HG02938 (cell line): ENCODE measurements around the gene SLC2A6.
A peak's percentile ranks its signal among the peaks of the same experiment; 100 is the strongest.
"Not testable (repeated sequence)": the region's sequence is repeated elsewhere in the genome, so short reads cannot be mapped to it uniquely, and the experiment has no call there.

ENCODE experiments used
- ATAC-seq: cut with Tn5 transposase; IDR thresholded peaks from one replicate; pipeline ENCODE4 v1.9.1; 2021; ENCODE audit warnings: mild to moderate bottlenecking, moderate library complexity; ENCODE audit not compliant: unreplicated experiment

SLC2A6 gene

DNA sequence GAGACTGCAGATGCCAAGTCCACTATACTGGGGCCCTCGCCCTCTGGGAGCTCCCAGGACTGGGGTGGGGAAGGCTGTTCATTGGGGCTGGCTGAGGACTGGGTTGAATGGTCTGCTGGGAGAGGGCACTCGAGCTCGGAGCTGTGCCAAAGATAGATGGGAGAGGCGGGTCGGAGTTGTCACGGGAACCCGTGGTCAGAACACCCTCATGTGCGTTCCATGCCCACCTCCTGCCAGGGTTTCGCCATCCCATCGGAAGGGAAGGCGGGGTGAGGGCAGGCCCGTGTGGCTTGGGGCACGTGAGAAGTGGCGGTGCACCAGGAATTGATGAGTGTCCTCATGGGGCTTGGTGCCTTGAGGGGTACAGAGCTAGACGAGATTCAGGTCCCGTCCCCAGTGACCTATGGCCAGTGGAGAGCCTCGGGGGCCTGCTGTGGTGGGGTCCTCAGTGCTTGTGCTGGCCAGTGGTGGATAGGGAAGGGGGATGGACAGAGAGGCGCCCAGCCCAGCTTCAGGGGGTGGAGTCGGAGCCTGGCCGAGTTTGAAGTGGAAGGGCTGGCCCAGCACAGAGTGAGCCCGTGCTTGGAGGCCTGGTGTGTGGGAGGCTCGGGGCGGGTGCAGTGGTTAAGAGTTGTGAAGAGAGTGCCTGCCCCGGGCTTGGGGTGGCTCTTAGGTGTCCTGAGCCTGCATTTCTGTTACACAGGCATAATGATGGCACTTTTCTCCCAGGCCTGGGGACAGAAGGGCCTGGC is 14.9 kb downstream of the SLC2A6 start:
- ATAC-seq = no peak

DNA sequence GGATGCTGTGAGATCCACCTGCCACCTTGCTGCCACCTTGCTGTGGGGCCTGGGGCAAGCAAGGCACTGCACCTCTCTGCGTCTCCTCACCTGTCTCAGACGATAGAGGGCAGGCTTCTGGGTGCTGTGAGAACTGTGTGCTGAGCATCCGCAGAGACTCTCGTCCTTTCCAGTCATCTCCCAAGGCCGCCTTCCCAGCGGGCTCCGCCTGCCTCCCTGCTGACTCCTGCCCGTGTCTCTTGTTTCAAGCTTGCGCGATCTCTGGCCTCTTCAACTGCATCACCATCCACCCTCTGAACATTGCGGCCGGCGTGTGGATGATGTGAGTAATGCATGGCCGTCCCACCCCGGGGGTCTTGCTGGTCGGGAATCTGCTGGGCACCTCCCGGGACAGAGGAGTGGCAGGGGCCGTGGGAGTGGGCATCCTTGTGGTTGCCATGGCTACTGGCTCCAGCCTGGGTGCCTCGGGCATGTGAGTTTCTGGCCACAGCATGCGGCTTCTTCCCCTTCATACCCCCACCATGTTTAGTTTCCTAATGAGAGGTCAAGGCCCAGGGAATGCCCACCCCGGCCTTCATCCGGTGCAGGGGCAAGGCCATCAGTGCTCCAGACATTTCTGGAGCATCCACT is 15.6 kb downstream of the SLC2A6 start:
- ATAC-seq = no peak

DNA sequence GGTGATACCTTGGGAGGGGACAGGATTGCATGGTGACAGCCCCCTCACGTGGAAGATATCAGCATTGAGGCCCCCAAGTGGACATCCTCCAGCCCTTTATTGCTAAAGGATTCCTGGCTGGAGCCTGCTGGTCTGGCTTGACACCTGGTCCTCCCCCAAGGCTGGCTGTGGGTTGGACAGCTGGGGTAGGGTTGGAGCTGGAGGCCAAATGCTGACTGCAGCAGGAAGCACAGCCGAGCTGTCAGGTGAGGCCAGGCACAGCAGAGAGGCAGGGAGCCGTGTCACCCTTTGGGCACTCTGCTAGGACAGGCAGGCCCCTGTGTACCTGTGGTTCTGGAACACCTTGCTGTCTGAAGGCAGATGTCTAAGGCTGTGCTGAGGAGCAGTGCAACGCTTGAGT is 16.9 kb downstream of the SLC2A6 start:
- ATAC-seq = no peak

DNA sequence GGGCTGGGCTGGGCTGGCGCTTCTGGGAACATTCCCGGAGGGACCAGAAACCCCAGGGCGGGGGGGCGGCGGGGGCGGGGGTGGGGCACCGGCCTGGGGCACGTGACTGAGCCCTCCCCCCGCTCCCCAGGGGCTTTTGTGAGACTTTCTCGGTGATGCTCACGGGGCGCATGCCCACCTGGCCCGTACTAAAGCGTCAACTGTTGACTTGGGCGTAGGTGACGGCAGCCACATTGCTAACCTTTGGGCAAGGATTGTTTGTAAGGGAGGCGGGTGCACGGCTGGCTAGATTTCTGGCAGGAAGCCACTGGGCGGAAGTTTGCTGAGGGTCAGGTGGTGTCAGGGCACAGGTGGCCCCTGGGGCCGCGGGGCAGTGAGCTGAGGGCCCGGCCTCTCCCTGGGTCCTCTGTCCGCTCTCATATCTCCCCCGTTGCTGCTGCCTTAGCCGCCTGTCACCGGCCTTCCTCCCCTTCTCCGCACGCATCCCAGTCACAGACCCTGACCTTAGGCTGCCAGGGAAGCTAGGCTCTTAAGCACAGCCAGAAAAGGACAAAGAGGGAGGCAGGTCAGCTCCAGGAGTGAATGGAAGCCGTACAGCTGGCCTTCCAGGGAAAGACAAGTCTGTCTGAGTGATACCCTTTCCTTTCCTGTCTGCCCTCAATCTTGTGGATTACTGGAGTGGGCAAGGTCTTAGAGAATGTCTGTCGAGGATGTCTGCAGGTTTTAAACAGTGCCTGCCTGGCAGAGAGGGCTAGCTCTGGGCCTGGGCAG is 18.3 kb downstream of the SLC2A6 start:
- peak; percentile 10 for ATAC-seq

DNA sequence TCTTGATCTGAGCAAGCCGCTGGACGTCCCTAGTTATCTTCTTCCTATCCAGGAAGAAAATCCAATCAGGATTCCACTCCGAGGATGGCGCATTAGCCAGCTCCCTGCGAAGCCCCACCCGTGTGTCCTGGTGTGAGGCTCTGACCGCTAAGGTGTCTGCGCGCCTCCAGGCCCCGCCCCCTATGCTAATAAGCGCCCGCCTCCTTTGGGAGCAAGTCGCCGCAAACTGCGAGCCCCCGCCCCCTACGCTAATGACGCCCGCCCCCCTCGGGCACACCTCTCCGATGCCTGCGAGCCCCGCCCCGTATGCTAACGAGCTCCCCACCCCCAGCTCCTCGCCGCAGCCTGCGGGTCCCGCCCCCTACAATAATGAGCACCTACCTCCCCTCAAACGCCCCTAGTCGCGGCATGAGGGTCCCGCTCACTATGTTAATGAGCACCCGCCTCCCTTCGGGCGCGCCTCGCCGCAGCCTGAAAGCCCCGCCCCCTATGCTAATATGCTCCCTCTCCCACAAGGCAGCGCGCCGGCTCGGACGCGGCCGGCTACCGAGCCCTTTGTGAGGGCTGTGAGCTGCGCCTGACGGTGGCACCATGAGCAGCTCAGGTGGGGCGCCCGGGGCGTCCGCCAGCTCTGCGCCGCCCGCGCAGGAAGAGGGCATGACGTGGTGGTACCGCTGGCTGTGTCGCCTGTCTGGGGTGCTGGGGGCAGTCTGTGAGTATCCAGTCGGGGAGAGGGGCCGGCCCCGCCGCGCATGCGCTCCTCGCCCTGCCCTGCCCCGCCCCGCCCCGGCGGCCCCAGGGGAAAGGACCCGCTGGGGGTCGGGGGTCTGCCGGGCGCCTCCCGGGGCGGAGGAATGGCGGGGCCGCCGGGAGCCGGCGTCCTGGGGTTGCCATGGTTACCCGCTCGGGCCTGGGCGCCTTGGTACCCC is 19.2 kb downstream of the SLC2A6 start, which contains the start of gene CACFD1:
Gene CACFD1 (plus strand): TSS at position 503 of the 929 bp plus-strand sequence. CDS start 89 bp downstream, at position 592.
- ATAC-seq = peak; percentile 75

DNA sequence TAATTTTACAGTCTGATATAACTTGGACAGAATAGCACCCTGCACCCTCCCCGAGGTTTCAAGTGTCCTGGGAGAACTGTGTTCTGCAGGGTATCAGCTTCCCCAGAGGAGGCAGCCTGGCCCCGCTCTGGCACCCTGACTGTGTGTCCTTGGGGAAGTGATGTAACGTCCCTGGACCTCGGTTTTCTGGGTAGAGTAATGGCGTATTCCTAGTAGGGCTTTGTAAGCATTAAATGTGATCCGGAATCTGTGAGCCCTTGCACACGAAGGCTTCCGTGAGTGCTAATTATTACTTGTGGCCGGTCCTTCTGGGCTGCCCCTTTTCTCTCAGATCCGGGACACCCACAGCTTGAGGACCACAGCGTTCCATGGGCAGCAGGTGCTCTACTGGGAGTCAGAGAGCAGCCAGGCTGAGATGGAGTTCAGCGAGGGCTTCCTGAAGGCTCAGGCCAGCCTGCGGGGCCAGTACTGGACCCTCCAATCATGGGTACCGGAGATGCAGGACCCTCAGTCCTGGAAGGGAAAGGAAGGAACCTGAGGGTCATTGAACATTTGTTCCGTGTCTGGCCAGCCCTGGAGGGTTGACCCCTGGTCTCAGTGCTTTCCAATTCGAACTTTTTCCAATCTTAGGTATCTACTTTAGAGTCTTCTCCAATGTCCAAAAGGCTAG is 20.1 kb downstream of the SLC2A6 start:
- no peak for ATAC-seq

DNA sequence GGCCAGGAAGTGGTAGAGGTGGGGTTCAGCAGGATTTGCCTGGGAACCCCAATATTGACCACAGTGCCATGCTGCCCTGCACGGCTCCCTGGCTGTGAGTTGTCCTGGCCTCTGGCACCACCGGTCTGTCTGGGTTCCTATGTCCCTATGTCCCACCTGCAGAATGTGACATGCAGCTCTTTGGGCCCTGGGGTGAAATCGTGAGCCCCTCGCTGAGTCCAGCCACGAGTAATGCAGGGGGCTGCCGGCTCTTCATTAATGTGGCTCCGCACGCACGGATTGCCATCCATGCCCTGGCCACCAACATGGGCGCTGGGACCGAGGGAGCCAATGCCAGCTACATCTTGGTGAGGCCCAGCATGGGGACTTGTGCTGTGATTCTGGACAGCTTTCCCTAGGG is 21.2 kb downstream of the SLC2A6 start:
- no peak for ATAC-seq

DNA sequence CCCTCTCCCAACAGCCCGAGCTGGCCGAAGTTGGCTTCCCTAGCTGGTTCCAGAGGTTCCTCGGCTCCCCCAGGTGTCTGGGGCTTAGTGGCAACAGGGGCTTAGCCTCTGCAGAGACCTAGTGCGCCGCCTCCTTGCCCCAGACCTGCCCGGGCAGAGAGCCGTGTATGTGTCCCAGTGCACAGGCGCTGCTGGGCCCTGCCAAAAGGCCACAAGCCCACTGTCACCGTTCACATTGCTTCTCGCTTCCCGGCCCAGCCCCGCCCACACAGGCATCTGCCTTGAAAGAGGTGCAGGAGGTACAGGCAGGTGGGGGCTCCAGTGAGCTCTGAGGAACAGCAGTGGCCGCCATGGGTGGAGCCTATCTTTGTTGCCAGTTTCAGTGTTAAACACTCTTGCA is 21.7 kb downstream of the SLC2A6 start:
- no peak for ATAC-seq

DNA sequence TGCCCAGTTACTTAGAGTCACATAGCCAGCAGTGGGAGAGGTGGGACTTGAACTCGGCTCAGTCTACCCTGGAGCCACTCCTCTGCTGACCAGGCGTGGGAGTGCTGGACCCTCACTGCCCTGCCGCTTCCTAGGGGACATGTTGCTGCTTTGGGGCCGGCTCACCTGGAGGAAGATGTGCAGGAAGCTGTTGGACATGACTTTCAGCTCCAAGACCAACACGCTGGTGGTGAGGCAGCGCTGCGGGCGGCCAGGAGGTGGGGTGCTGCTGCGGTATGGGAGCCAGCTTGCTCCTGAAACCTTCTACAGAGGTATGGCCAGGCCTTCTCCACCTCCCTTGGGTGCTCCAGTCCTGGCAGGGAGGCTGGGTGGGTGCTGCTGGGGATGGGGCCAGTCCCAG is 22.5 kb downstream of the SLC2A6 start:
- ATAC-seq = no peak

DNA sequence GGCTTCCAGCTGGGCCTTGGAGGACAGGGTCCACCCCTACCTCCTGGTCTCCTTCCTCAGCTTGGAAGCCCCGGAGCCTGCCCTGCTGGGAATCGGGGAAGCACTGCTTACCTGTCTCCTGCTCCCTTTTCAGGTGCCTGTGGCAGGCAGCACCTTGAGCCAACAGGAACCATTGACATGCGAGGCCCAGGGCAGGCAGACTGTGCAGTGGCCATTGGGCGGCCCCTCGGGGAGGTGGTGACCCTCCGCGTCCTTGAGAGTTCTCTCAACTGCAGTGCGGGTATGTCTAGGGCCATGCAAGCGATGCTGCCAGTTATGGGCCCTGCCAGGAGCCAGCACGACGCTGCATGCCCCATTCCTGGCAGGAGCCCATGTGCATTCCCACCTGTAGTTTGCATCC is 23.0 kb downstream of the SLC2A6 start:
- no peak for ATAC-seq

DNA sequence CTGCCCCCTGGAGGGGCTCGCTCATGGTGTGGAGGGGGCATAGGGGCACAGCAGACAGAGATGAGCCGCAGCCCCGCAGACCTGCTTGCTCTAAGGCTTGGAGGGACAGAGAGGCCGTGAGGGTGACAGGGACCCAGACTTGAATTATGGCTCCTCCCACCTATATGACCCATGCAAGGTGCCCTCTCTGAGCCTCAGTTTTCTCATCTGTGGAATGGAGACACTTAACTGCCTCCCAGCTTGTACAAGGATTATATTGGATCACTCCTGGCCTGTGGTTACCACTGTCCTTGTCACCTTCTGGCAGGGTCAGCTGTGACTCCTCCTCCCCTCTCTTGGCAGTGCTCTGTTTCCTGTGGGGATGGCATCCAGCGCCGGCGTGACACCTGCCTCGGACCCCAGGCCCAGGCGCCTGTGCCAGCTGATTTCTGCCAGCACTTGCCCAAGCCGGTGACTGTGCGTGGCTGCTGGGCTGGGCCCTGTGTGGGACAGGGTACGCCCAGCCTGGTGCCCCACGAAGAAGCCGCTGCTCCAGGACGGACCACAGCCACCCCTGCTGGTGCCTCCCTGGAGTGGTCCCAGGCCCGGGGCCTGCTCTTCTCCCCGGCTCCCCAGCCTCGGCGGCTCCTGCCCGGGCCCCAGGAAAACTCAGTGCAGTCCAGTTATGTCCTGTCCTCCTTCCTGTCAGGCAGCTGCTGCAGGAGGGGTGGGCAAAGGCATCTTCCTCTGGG is 23.8 kb downstream of the SLC2A6 start:
- no peak for ATAC-seq

DNA sequence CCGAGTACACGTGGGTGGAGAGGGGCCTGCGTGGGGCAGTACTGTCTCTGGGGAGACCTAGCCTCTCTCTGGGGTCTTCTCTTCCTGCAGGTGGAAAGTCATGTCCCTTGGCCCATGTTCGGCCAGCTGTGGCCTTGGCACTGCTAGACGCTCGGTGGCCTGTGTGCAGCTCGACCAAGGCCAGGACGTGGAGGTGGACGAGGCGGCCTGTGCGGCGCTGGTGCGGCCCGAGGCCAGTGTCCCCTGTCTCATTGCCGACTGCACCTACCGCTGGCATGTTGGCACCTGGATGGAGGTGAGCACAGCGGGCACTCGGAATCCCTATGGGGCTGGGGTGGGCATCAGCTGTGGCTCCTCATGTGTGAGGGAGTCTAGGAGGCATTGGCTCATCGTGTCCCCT is 24.6 kb downstream of the SLC2A6 start:
- ATAC-seq = no peak

DNA sequence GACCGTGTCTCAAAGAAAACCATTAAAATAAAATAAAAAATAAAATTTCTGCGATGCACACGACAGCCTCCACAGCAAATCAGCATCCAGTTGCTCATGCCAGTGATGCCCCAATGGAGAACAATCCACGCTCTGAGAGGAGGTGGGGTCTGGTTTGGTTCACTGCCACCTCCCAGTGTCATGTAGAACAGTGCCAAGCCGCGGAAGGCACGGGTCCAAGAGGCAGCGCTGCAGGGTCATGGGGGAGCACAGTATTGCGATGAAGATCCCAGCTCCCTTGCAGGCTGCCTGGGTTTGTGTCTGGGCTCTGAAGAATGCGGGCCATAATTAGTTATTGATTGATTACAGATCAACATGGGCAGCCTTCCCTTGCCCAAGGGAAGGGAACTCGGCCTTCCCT is 25.2 kb downstream of the SLC2A6 start:
- no peak for ATAC-seq

DNA sequence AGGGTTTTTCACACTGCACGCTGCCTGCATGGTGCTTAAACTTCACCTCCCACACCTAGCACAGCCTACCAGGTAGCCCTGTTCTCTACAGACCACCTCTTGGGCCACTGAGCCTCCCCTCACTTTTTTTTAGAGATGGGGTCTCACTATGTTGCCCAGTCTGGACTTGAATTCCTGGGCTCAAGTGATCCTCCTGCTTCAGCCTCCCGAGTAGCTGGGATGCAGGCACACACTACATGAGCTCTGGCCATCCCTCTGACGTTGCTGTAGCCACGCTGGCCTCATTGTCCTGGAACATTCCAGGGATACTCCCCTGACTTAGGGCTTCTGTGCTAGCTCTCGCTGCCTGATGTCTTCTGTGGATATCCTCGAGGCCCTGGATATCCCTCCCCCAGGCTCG is 26.3 kb downstream of the SLC2A6 start:
- no peak for ATAC-seq

DNA sequence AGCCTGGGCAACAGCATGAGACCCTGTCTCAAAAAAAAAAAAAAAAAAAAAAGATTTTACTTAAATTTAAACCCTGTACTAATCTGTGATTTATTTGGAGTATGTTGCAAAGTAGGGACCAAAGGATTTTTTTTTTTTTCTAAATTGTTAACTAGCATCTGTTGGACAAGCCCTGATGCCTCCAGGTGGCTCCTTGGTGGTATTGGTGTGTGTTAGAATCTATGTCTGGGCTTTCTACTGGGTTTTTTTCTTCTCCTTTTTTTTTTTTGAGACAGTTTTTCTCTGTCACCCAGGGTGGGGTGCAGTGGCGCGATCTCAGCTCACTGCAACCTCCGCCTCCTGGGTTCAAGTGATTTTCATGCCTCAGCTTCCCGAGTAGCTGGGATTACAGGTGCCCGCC is 27.0 kb downstream of the SLC2A6 start:
- ATAC-seq = not testable (repeated sequence)

DNA sequence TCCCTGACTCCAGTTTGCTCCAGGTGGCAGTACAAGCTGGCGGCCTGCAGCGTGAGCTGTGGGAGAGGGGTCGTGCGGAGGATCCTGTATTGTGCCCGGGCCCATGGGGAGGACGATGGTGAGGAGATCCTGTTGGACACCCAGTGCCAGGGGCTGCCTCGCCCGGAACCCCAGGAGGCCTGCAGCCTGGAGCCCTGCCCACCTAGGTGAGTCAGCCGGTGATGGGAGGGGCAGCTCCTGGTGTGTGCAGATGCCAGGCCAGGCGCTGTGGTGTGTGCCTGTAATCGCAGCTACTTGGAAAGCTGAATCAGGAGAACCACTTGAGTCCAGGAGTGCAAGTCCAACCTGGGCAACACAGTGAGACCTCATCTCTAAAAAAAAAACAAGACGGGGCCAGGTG is 29.1 kb downstream of the SLC2A6 start:
- ATAC-seq = no peak

DNA sequence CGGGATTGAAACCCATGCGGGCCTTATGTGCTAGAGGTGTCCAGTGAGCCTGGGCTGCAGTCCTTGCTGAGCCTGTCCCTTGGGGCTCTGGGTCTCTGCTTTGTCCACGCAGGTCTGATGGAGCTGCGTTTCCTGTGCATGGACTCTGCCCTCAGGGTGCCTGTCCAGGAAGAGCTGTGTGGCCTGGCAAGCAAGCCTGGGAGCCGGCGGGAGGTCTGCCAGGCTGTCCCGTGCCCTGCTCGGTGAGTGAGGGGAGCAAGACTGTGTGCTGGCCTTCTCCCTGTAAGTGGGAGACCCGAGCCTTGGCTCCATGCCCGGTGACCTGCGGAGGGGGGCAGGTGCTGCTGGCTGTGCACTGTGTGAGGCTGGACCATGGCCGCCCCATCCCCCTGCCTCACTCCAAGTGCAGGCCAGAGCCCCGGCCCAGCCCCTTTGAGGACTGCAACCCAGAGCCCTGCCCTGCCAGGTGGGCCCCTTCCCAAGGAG is 30.4 kb downstream of the SLC2A6 start:
- ATAC-seq = no peak

DNA sequence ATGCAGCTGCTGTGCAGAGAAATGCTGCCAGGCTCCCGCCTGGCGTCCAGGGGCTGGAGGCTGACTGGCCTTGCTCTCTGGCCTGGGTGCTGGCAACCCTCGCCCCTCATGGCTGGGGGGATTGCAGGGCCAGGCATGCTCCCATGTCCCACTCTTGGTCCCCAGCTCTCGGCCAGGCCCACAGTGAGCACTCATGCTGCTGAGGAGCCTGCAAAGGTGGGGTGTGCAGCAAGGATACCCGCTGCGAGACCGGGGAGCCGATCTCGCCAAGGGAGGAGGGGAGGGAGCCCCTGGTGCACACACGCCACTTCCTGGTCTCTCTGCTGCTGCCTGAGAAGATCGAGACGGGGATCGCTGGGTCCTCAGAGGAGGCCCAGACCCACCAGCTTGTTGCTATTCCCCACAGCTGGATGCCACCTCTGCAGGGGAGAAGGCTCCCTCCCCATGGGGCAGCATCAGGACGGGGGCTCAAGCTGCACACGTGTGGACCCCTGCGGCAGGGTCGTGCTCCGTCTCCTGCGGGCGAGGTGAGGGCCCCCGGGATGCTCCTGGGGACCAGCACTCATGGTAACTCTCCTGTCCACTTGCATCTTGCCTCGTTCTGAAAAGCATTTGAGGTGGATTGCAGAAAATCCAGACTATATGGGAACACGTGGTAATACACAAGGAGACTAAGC is 33.5 kb downstream of the SLC2A6 start:
- ATAC-seq = no peak

DNA sequence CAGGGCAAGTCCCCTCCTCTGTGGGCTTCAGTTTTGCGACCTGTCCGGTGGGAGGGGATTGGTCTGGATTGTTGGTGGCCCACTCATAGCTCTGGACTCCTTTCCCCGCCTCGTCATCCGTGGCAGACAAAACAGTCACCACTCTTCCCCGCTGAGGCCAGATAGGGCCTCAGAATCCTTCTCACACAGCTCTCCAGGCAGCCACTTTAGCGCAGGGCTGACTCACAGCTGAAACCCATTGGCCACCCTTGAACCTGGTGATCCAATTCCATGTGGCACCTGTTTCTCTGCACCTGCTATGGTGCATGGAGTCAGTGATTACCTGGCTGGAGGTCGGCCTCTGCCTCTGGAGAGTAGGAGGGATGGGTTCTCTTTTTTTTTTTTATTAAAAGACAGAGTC is 34.9 kb downstream of the SLC2A6 start:
- no peak for ATAC-seq
